IPS DF 4.7 (cell line): Measurements from ENCODE around the gene KRT3.

Experiments
- DNase-seq: peaks from one replicate; pipeline ENCODE4 v3.0.0-alpha.2; 2013; ENCODE audit warnings: low spot score; ENCODE audit errors: extremely low read depth

Gene KRT3

GRCh38 chr12:52795694-52796428 lies at the start of gene KRT3:
Gene KRT3, minus strand, starts transcription at chr12:52796117. Its CDS starts 75 bp downstream, at chr12:52796042.
- no peak for DNase-seq

- no peak for DNase-seq
Measured at GRCh38 chr12:52844386-52844785, 48.5 kb upstream of the KRT3 start.

GRCh38 chr12:52839436-52840105 lies 43.7 kb upstream of the KRT3 start:
- DNase-seq: no peak

- DNase-seq: no peak
Measured at GRCh38 chr12:52838609-52839435, 42.9 kb upstream of the KRT3 start.

GRCh38 chr12:52837781-52838608 lies 42.1 kb upstream of the KRT3 start:
- no peak for DNase-seq

GRCh38 chr12:52837413-52837741 lies 41.5 kb upstream of the KRT3 start:
- no peak for DNase-seq

GRCh38 chr12:52836491-52837412 lies 40.8 kb upstream of the KRT3 start:
- no peak for DNase-seq

GRCh38 chr12:52836042-52836466 lies 40.1 kb upstream of the KRT3 start:
- DNase-seq: no peak

- no peak for DNase-seq
Measured at GRCh38 chr12:52835271-52836041, 39.5 kb upstream of the KRT3 start.

GRCh38 chr12:52834727-52835001 lies 38.7 kb upstream of the KRT3 start:
- DNase-seq: no peak

- DNase-seq: no peak
Measured at GRCh38 chr12:52833922-52834726, 38.2 kb upstream of the KRT3 start, which contains the start of gene KRT79. Gene KRT79, minus strand, starts transcription at chr12:52834311. Its CDS starts 51 bp downstream, at chr12:52834260.

- no peak for DNase-seq
Measured at GRCh38 chr12:52832985-52833905, 37.3 kb upstream of the KRT3 start.

GRCh38 chr12:52832451-52832850 lies 36.5 kb upstream of the KRT3 start:
- DNase-seq: no peak

- no peak for DNase-seq
Measured at GRCh38 chr12:52831251-52831650, 35.3 kb upstream of the KRT3 start.

GRCh38 chr12:52829986-52830770 lies 34.3 kb upstream of the KRT3 start:
- DNase-seq: no peak

GRCh38 chr12:52828591-52829021 lies 32.7 kb upstream of the KRT3 start:
- DNase-seq: no peak

GRCh38 chr12:52828156-52828555 lies 32.2 kb upstream of the KRT3 start:
- DNase-seq: no peak
